G401.6 (cell line): Measurements from ENCODE around the gene TUFT1.
"Not testable (repeated sequence)": the region's sequence is repeated elsewhere in the genome, so short reads cannot be mapped to it uniquely, and the experiment has no call there.

ENCODE experiments used
- FAIRE-seq: peaks from 2 replicates; lab custom pipeline; 2012; peaks lifted over from hg19 to GRCh38; lab: Jason Lieb, UNC

Gene TUFT1

GRCh38 chr1:151618470-151618869, 78.4 kb downstream of the TUFT1 start:
- no peak for FAIRE-seq

DNA sequence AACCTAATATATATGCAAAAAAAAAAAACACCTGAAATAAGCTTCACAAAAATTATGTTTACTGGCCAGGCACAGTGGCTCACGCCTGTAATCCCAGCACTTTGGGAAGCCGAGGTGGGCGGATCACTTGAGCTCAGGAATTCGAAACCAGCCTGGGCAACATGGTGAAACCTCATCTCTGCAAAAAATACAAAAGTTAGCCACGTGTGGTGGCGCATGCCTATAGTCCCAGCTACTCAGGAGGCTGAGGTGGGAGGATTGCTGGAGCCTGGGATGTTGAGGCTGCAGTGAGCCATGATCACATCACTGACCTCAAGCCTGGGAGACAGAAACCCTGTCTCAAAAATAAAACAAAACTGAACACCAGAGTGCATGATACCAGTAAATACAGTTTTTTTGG, 78.9 kb downstream of the TUFT1 start:
- FAIRE-seq: not testable (repeated sequence)

DNA sequence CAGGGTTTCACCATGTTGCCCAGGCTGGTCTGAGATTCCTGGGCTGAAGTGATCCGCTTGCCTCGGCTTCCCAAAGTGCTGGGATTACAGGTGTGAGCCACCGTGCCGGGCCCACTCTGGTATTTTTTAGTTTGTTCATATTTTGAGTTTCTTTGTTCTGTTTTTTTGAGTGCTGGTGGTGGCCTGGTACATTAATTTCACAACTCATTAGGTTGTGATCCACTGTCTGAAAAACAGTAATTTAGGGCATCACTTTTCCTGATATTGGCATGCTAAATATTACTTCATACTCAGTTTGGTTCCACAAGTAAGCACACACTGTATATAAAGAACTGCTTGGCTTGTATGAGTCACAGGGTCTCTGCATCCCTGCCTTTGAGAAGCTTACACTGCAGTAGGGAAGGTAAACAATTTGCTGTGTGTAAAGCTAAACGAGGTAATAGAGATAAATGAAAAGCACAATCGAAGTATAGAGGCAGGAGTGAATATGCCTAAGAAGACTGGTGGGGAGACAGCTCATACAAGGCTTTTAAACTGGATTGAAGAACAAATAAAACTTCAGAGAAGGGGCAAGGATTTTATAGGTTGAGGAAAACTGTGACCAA, 79.5 kb downstream of the TUFT1 start:
- FAIRE-seq: no peak

- no peak for FAIRE-seq
Measured at GRCh38 chr1:151620286-151620685, 80.2 kb downstream of the TUFT1 start.

- peak; percentile 49 for FAIRE-seq
Measured at GRCh38 chr1:151621351-151621750, 81.2 kb downstream of the TUFT1 start.

DNA sequence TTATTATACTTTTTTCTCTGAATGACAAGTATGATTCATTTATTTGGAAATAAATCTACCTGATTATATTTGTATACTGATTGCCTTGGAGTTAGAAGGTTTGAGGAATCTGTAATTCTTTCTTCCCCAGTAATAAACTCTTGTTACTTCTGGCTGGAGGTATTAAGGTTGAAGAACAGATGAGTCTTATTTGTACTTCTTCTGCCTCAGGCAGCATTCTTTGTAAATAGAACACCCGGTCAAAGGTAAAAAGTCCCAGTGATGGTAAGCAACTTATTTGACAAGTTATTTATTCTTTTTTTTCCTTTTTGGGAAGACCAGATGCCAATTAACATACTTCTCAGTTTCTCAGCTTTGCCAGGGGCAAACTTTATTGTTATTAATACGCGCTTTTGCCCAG, 84.7 kb downstream of the TUFT1 start:
- no peak for FAIRE-seq

DNA sequence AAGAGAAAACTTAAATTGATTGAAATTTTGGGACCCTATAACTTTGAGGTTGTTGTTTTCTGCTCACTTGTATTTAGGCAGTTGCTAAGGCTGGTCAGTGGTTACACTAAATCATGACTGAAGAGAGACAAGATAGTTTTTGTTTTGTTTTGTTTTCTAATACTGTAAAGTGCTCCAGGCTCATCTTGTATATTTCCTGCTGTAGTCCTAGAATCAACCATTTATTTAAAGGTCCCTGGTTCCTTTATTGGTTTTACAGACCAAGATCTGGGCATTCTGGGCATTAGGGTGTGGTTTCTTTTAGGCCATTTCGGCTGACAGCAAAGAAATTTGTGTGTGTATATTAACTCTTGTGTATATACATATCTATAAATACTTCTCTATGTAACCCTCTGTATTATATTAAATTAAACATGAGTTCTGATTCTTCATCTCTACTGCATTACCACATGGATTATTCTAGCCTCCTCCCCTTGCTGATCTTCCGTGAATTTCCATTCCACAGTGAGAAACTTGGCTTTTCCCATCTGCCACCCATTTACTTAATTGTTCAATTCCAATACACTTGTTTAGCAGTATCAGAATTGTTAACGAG, 86.7 kb downstream of the TUFT1 start:
- FAIRE-seq: no peak

- no peak for FAIRE-seq
Measured at GRCh38 chr1:151629278-151629677, 89.2 kb downstream of the TUFT1 start.
